ENCODE measurements around the gene LBR.

LBR gene

DNA sequence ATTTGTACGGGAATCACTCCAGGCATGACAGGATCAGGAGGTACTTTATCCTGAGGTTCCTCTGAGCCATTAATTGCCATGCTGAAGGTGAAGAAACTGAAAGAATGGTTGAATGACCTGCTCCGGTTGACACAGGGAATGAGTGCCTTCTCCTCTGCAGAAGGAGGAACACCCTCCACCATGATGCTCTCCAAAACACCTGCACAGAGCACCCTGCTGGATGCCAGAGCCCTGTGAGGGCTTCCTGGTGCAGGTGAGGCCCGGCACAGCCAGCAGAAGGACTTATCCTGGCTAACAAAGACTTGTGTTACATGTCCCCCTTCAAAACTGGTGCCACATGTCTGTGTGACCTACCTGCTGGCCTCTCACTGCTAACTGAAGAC is 14.3 kb upstream of the LBR start:
- DNase-seq: peak; percentile 44

DNA sequence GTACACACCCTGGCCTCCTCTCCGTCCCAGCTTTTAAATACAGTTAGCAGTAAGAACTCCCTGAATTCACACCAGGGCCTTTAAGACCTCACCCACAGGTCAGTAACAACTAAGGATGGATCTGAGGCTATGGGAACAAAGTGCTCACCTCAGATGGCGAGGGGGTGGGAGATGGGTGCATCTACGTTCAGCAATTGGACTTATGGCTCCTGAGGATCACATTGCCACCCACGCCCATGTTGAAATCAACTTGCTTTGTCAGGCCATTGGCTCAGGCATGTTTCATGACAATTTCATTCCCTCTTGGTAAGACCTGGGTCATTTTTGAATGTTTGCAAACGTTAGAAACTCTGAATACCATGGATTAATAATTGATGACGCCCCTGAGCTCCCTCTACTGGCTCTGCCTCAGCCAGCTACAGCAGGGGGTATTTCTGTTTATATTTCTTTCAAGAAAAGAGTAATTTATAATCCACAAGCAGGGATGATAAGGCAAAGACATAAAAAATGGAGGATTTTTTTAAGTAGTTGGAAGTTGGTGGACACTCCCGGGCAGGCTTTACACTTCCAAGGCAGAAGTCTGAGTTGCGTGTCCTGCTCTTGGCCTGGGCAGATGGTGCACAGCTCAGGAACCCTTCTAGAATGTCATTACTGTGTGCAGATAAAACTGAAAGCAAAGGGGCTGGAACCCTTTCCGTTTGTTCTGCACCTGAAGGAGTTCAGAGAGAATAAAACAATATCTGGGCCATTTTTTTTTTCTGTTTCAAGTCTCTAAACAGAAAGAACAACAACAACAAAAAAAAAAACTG is 13.7 kb upstream of the LBR start:
- DNase-seq: no peak

DNA sequence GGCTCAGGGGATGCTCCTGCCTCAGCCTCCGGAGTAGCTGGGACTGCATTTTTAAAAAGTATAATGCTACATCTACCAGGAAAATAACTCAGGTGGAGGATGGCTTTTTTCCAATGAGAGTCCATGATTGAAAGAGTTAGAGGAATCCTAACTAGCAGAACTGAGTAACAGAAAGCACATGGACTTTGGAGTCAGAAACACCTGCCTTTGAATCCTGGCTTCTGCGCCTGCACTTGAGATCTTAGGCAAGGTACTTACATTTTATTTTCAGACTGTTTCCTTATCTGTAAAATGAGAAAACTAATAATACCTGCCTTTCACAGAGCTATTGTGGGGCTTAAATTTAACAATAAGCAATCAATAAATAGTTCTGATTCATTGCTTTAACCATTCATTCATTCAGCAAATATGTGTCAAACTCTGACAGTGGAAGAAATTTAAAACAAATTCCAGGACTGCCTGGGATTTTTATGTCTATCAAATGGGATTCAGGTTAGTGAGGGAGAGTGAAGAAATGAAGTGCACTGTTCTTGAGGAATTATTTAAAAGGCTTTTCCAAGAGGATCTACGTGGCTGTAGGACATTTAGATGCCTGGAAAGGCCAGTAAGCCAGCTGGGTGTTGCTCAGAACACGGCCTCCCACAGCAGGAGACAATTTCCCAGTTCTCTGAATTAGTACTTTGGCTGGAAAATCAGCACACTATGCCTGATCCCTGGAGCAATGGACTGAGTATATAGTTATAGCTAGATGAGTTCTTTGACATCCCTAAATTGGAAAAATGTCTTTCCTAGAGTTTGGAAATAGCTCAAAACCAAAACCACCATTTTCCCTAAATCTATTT is 12.8 kb upstream of the LBR start:
- no peak for DNase-seq

DNA sequence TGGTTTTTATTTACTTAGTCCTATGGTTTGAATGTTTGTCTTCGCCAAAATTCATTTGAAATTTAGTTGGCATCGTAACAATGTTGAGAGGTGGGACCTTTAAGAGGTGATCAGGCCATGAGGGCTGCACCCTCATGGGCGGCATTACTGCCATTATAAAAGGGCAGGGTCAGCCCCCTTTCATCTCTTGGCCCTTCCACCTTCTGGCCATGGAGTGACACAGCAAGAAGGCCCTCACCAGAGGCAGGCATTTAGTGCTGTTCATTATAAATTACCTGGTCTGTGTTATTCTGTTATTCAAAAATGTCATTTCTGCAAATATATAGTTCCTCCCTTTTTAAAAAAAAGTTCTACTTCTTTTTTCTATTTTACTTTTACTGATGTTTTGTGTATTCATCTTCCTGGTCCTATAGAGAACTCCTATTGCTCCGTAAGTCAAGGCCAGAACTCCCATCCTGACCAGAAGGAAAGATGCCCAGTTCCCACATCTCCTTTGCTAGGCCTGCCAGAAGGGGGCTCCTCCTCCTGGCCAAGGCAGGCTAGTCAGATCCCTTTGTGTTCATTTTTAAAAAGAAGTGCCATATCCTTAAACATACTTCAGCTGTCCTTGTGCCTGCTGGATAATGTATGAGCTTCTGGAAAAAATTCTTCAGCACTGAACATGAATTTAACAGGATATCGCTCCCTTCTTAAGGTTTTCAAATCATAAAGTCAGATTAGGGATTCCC is 10.0 kb upstream of the LBR start:
- DNase-seq: no peak

DNA sequence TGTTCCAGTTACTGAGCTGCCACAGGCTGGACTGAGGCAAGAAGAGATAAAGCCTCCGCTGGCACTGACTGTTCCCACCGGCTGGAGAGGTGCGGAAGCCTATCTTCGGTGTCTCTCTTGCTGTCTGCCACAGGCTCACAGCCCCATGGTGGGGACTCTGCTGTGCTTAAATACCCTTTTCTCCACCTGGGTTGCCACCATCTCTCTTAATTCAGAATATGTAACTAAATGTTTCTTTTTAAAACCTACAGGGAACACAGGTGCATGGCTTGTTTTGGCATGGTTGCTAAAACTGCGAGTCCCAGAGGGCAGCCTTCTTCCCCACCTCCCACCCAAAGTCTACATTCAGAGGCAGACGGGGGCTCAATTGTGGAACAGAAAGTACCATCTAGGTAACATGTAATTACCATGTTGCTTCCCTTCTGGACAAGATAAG is 8.1 kb upstream of the LBR start:
- DNase-seq: no peak

DNA sequence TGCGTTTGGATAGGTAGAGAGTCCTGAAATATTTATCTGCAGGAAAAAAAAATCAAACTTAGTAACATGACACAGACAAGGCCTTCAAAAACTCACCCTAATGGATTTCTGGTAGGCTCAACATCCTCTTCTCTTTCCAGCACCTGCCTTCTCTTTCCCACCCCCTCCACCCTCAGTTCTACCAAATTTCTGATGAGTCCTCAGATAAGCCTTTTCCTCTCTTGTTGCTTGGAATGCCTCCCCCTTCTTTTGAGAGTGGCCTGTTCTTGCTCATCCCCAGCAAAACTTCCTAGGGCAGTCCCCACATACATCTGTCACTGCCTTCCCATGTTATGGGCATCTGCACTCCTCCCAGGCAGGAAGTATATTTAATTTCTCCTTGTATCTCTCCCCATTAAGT is 7.6 kb upstream of the LBR start:
- DNase-seq: no peak

DNA sequence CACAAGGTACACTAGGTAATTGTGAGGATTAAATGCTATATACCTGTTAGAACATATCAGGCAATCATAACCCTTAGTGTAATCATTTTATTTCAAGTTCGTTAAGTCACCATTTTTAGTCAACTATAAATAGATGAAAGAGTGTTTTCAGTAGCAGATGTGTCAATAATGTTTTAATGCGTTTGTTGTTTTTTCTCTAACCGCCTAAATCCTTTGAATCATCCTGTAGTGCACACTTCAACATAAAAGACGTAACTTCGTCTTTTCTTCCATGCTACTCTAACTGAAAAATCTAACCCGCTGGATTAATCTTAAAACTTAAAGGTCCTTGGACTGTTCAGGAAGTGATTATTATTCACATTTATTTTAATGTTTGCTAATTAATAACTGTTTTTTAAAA is 7.2 kb upstream of the LBR start:
- DNase-seq: no peak

DNA sequence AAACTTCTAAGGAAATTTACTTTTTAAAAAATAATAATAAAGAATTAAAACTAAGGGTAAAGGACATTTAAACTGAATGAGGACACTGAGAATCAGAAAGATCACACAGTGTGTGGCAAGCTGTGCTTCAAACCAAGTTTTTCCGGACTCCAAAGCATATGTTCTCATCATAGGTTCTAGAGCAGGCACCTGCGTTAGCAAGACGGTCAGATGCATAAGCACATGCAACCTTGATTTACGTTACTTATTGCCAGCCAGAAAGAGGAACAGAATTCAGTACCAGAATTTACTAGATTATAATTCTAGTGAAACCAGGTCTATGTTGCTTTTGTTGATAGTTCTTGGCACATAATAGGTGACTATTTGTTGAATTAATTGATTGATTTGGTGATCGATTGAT is 6.2 kb upstream of the LBR start:
- no peak for DNase-seq

DNA sequence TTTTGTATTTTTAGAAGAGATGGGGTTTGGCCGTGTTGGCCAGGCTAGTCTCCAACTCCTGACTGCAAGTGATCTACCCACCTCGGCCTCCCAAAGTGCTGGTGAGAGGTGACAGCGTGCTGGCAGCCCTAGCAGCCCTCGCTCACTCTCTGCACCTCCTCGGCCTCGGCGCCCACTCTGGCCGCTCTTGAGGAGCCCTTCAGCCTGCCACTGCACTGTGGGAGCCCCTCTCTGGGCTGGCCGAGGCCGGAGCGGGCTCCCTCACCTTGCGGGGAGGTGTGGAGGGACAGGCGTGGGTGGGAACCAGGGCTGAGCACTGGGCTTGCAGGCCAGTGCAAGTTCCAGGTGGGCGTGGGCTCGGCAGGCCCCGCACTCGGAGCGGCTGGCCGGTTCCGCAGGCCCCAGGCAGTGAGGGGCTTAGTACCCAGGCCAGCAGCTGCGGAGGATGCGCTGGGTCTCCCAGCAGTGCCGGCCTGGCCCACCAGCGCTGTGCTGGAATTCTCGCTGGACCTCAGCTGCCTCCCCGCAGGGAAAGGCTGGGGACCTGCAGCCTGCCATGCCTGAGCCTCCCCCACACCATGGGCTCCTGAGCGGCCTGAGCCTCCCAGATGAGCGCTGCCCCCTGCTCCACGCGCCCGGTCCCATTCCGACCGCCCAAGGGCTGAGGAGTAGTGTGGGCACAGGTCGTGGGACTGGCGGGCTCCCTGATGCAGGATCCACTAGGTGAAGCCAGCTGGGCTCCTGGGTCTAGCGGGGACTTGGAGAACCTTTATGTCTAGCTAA is 3.4 kb upstream of the LBR start:
- no peak for DNase-seq

DNA sequence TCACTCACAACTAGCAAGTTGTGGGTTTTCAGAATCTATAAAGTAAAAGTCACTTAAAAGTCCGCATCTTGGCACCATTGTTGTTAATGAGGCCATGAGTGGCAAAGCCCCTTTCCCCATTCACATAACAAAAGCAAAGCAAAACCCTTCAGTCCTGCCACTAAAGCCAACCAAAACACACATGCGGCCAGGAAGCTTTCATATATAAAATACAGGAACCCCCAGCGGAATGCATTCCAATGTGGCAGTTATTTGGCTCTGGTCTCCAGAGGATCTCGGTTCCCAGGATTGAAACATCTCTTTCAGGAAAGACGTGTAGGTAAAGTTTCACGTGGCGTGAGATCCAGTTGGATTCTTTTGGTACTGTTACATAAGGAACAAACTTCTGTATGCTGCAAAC is 2.5 kb upstream of the LBR start:
- DNase-seq: no peak

DNA sequence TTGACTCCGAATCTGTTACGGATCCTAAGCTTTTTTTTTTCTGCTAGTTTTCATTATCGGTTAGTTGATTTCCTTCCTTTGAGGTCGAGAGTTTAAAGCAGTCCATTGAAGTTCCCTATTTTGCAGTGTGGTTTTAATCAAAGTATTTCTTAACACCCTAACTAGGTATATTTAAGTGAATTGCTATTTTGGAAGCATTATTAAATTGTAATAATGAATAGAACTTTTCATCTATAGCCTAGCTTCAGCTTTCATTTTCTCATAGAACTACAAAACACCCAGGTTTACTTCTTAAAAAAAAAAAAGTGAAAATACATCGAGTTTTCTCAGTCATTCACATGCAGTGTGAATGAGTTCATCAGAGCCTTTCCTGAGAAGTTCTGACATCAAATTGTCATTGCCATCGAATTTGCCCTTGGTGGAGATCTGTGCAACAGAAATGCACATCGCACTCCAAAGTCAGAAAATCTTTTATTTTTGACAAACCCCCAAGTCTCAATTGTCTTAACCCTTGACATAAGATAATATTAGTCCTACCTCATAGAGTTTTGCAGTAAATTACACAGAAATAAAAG is 1.1 kb upstream of the LBR start:
- no peak for DNase-seq

DNA sequence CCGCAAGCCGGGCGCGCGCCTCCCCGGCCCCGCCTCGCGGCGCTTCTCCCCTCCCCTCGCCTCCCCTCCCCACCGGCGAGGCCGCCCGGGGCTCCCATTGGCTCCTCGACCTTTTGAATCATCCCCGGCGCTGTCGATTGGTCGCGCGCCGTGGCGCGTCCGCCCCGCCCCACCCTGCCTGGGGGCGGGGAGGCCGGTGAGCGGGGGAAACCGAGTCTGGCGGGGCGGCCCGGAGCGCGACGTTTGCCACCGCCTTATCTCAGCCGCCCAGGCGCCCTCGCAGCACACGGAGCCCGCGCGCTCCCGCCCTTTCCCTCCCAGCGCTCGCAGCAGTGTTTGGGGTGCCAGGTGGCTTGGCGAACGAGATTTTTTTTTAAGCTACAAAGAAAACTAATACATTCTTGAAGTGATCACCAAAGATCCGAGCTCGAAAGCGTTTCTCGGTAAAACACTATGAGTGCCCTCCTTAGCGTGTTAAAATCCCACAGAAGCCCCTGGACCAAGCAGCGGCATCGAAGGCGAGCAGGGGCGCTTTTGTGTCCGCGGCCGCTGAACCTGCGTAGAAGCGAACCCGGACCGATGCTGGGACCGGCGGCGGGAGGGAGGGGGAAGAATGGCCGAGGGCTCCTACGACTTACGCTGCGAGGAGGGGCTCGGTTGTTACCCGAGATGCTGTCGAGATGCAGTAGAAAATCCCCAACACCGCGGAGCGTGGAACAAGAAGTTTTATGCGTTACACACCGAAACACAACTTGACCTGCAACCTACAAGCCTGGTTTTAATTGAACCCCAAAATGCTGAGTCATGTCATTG is 436 bp upstream of the LBR start:
- peak; percentile 80 for DNase-seq

DNA sequence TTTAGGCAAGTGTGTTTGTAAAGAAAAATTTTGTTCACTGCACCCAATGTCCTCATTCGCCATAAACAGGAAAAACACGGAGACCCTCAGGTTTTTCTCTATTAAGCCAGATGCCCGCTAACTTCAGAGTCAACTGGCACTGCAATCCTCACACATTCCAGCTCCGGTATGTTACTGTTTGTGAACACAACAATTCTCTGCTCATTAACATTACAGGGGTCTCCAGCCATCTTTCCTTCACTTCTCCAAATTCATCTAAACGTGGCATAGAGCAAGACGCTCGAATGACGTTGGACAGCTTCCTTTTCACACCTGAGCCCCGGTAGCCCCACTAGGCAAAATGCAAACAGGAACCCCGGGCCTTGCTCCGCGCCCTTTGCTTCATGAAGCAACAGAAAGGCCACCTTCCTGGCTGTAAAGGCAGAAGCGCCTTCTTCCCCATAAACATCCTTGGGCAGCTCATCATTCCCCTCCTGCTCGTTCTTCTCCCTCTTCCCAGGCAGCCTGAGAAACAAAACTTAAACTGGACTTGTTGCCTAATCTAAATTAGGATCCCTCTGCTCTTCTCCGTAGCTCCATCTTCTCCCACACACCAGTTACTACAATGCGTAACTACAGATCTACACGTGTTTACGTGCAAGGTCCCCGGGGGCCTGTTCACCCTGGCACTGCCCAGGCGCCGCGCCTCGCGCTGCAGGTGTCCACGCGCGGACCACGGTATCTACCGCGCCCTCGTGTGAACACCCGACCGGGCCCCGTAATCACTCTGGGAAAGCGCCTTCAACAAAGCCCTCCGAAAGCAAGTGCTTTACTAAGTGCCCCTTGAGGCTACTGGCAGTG is 1.2 kb downstream of the LBR start:
- no peak for DNase-seq

DNA sequence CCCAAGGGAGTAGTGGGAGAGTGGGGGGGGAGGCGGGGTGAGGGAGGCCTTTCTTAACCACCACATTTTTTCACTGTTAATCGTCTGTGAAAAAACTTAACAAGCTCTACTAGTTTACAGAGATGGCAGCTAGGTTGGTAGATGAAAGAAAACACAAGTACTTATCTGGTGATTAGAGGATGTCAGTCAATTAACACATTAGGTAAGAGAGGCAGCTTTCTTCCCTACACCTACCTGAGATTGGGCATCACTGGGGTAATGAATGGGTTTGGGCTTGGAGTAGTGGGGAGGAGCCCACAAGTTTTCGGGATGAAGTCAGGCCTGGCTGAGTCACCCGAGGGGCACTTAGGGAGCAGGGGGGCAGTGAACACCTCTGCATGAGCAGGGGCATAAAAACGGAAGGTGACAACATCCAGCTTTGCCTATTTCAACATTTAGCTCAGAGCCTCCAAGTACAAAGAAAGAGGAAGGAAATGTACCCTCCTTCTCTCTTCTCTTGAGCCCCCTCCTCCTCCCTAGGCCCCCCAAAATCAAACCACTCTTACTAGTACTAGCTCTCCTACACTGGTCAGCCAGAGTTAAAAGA is 2.5 kb downstream of the LBR start:
- DNase-seq: no peak

DNA sequence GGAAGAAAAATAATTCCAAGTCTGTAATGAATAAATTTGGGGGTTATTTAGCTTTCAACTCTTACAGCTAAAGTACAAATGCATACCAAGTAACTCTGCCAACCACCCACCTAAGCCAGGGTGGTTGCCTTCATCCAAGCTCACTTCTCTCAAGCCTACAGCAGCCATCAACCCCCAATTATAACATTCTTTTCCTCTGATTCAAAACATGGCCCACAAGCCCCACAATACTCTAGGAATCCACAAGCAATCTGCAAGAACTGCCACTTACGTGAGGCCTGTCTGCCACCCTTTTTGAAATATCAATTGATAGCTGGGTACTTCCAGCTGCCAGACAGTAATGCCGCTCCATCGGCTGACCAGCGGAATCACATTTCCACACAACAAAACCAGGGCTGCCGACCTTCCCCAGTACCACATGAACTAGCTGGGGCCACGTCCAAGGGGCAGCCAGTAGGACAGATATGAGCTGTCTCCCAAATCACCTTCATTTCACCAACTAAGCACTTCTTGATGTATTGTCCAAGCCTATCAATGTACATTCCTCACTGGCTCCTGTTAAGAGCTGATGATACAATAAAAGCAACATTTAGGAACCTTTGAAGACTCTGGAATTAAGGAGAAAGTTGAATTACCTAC is 3.2 kb downstream of the LBR start:
- DNase-seq: no peak

DNA sequence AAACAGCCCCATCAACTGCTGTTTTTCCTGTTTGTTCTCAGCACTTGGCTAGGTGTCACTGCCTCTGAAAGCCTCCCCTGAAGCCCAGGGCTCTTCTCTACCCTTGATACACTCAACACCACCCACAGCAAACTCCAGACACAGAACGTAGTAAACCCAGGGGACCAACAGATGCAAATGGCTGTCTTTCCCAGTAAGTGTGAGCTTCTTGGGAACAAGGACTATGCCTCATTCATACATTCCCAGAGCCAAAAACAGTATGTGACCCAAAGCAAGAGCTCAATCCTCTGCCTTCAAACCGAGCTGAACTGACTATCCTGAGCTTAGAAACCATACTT is 4.4 kb downstream of the LBR start:
- no peak for DNase-seq

DNA sequence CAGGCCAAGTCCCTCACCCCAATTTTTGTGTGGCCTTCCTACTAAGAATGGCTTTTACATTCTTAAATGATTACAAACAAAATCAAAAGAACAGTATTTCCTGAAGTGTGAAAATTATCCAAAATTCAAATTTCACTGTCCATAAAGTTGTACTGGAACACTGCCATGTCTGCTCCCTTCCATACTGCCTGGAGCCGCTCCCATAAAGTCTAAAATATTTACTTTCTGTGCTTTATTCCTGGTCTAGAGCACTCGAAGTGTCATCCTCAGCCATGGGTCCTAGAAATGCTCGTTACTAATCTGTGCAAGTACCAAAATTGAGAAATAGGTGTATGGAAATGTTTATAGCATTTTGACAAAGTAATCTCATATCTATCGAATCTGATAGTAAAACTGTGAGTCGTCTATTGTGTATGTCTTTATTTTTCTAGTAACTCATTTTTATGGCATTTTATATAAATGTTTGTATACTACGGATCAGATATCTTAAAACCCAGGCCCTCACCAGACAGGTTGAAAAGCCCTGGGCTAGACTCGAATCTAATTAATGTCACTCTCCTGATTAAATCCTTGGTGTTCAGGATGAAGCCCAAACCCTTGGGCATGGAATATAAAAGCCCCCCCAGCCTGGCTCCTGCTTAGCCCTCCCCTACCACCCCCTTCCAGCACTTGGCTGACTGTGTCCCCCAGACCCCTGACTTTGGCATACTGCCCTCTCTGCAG is 4.9 kb downstream of the LBR start:
- DNase-seq: no peak

DNA sequence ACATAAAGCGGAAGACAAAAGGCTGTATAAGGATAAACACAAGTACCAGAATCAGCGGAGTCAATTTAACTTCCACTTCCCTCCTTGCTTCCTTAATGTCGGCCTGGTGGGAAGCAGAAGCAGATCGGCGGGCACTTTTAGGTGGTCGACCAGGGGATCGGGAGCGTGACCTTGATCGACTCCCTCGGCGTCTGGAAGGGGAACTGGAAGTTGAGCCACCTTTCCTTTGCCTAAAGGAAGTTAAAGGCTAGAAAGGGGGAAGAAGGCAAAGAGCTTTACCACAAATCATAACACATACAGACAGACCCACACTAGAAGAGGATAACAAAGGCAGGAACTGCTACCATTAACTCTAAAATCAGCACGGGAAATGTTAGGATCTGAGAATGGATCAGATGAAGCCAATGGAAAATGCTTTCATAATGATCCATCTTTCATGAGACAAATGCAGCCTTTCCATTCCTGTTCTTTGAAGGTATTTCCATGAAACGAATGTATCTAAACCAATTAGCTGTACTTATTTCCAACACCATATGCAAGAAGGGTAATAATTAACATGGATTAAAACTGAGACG is 5.7 kb downstream of the LBR start:
- no peak for DNase-seq

DNA sequence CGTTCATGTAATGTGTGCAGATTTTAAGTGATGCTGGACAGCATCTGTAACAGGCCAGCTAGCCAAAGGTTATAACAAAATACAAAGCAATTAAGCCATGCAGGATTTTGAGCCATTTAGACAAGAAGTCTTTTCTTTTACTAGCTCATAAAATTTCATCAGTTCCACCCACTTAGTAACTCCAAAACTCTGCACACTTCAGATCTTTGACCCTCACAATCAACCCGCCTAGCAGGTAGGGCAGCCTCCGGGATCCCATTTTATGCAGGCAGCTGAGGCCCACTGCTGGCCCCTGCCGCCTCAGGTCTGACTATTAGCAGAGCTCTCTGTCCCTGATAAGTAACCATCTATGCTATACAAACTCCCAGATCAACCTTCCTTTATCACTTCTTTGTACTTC is 9.2 kb downstream of the LBR start:
- DNase-seq: no peak

Measured in NCI-H2029 (cell line).